ENCODE measurements around the gene RPRM. TPM values are rescaled to one million over a fixed set of nuclear protein-coding genes. Genes with fewer than 3 reads are reported as not detected.

The RPRM gene
- 2.9 TPM for total RNA-seq

DNA sequence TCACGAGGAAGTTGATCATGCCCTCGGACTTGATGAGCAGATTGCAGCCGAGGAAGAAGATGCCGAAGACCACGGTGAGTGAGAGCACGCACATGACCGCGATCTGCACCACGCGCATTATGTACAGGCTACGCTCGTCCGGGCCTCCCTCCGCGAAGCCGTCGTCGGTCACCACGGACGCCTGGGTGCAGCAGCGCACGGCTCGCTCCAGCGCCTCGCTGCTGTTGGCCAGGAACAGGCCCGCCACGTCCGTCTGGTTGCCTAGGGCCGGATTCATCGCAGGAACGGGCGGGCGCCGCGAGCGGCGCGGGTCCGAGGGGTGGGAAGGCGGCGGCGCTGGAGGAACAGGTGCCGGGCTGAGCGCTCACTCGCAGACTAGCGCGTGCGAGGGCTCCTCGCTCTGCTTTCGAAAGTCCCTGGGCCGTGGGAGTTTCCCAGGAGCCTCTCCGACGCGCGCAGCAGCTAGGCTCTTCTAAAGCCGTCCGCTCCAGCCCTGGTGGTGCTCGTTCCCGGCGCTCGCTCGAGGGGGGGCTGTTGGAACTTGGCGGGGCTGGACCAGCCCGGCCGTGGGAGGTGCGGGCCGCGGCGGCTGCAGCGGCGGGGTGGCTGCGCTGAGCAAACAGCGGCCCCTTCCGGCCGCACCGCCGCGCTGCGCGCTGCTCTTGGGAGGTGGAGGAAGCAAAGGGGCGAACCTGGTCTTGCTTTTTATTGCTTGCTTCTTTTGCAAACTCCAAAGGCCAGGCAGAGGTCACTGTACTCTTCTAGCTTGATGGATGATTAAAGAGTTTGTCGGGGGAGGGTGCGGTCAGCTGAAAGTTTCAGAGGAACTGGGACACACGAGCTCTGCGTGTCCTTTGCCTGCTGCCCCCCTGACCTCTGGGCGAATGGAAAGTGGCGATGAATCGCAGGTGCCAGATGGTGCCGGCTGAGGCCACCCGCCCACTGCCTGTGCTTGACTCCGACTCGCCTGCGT, at the start of gene RPRM:
RPRM (minus strand) TSS at position 474 of the 973 bp plus-strand sequence; CDS start at position 277, 197 bp downstream.
- H3K36me3 ChIP-seq = no peaks in the 10 kb centered on the region
- no peaks in the 10 kb centered on the region for H3K27me3 ChIP-seq
- no peaks in the 10 kb centered on the region for H3K9me3 ChIP-seq
- peak within 1 kb of the TSS; percentile 11 for H3K27ac ChIP-seq
- intact Hi-C loops (cut with DNase I) = no loop called here
- peak in 1 of 2 donors; percentile 94 for DNase-seq (ENCODE audit: extremely low spot score in 2 of 2)
- TF ChIP-seq CTCF (IDR thresholded peaks at IDR 0.05) (peak in 2 of 3 experiments; percentile 61 to 91), POLR2AphosphoS5 (IDR thresholded peaks at IDR 0.05; ENCODE audit: insufficient read depth in 1 of 2, low read depth in 1 of 2) (peak in 1 of 2 donors; percentile 46), POLR2A (IDR thresholded peaks at IDR 0.05) (no peak)
- H3K4me1 ChIP-seq = peaks cover 27% of the 10 kb centered on the region
- H3K4me3 ChIP-seq = peak within 1 kb of the TSS; percentile 51 to 66

GRCh38 chr2:153519257-153519875, 40.8 kb upstream of the RPRM start:
- Histone ChIP-seq H3K4me1 (no peaks in the 10 kb centered on the region), H3K4me3 (no peak overlapping the region), H3K27me3 (no peaks in the 10 kb centered on the region), H3K27ac (no peak overlapping the region), H3K9me3 (no peaks in the 10 kb centered on the region), H3K36me3 (no peaks in the 10 kb centered on the region)
- no peak for DNase-seq (ENCODE audit: extremely low spot score in 2 of 2)
- intact Hi-C loops (cut with DNase I) = no loop called here
- peak; percentile 63 to 77 (median 64) for TF ChIP-seq CTCF (IDR thresholded peaks at IDR 0.05)
- TF ChIP-seq POLR2A (IDR thresholded peaks at IDR 0.05) = no peak

- Histone ChIP-seq H3K4me1 (no peaks in the 10 kb centered on the region), H3K27ac (no peak overlapping the region), H3K36me3 (no peaks in the 10 kb centered on the region), H3K9me3 (no peaks in the 10 kb centered on the region), H3K4me3 (no peak overlapping the region), H3K27me3 (no peaks in the 10 kb centered on the region)
- intact Hi-C loops (cut with DNase I) = no loop called here
- DNase-seq (ENCODE audit: extremely low spot score in 2 of 2) = no peak
- TF ChIP-seq CTCF (IDR thresholded peaks at IDR 0.05) (no peak), POLR2A (IDR thresholded peaks at IDR 0.05) (no peak), POLR2AphosphoS5 (IDR thresholded peaks at IDR 0.05; ENCODE audit: insufficient read depth in 1 of 2, low read depth in 1 of 2) (no peak)
These were observed 33.8 kb upstream of the RPRM start for GRCh38 chr2:153512331-153512730.

DNA sequence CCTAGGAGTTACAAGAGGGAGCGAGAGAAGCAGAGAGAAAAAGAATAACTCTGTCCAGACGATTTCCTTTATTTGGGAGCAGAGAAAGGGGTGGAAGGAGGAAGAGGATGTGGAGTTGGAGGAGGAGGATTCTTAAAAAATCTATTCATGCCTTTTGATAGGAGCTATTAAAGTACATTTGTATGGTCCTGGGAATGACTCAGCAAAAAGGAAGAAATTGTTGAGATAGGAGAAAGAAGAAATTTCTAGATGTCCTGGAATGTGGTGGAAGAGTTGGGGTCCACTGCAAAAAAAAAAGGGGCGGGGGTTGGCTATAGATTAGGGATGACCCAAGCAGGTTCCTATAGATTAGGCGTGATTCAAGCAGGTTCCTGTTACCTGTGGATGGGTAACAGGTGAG, 32.4 kb upstream of the RPRM start:
- no peak overlapping the region for H3K27ac ChIP-seq
- TF ChIP-seq POLR2AphosphoS5 (IDR thresholded peaks at IDR 0.05; ENCODE audit: insufficient read depth in 1 of 2, low read depth in 1 of 2) (no peak), CTCF (IDR thresholded peaks at IDR 0.05) (no peak), POLR2A (IDR thresholded peaks at IDR 0.05) (no peak)
- intact Hi-C loops (cut with DNase I) = no loop called here

More for the DNA sequence above, 32.4 kb upstream of the RPRM start:
- Histone ChIP-seq H3K36me3 (no peaks in the 10 kb centered on the region), H3K4me1 (no peaks in the 10 kb centered on the region), H3K4me3 (no peak overlapping the region), H3K9me3 (no peaks in the 10 kb centered on the region), H3K27me3 (no peaks in the 10 kb centered on the region)
- DNase-seq (ENCODE audit: extremely low spot score in 2 of 2) = no peak

Data from vagina (tissue), 2 donors.